Prostate gland (tissue), 2 donors: ENCODE measurements around the gene RAI14. TPM values are rescaled to one million over a fixed set of nuclear protein-coding genes. Genes with fewer than 3 reads are reported as not detected.

ENCODE experiments used
- DNase-seq: peaks from one replicate; pipeline ENCODE4 v3.0.0-alpha.2; 2019; ENCODE audit warnings: low spot score
- H3K27ac ChIP-seq, 2 donors: fragments of 200-600 bp; sonication (generic); 2 replicates each; pipeline ENCODE4 v1.5.1; 2017 to 2019
- H3K27me3 ChIP-seq: fragments of 200-600 bp; sonication (generic); replicated peaks from 2 replicates; pipeline ENCODE4 v1.5.1; 2019; ENCODE audit not compliant: insufficient read depth
- H3K36me3 ChIP-seq, 2 donors: fragments of 200-600 bp; sonication (generic); 1 replicate in 1 of 2; 2 replicates in 1 of 2; pipeline versions ENCODE4 v1.5.1 to v1.8.1; 2017 to 2019
- H3K4me1 ChIP-seq: fragments of 200-600 bp; sonication (generic); replicated peaks from 2 replicates; pipeline ENCODE4 v1.5.1; 2019
- H3K4me3 ChIP-seq, 2 donors: fragments of 200-600 bp; sonication (generic); 2 replicates each; pipeline ENCODE4 v1.5.1; 2017 to 2019
- H3K9me3 ChIP-seq: fragments of 200-600 bp; sonication (generic); 2 replicates; pipeline ENCODE4 v1.5.1; 2017
- POLR2A ChIP-seq: fragments of 450-650 bp; IDR thresholded peaks from one replicate; pipeline ENCODE4 v1.6.1; 2016; ENCODE audit warnings: antibody characterized with exemption, mild to moderate bottlenecking
- POLR2AphosphoS5 ChIP-seq: sonication (generic); formaldehyde crosslinking; IDR thresholded peaks from one replicate; pipeline ENCODE4 v1.6.1; 2017; ENCODE audit warnings: antibody characterized with exemption
- WGBS: methylation state at CpG from one replicate; pipeline ENCODE4 v1.1.5; 2018; 5-methylcytosine and 5-hydroxymethylcytosine counted together
- intact Hi-C: fragments of 100-400 bp; cut with DNase I; formaldehyde crosslinking; loops from one replicate; pipeline ENCODE4 v1.14.2; 2022
- total RNA-seq, 2 donors: library from RNA; depleted of rRNA; stranded (reverse); fragments of >200 nt; gene quantifications; one replicate each; pipeline ENCODE4 v1.1.0, GENCODE V29; 2016
- TF ChIP-seq, protein P1 (sequence below), 4 experiments: fragments of 200-600 bp in 2 of 4; fragments of 450-650 bp in 2 of 4; sonication (generic) in 2 of 4; IDR thresholded peaks; 1 replicate in 3 of 4; 2 replicates in 1 of 4; pipeline ENCODE4 v1.5.1; 2016 to 2019; ENCODE audit warnings: antibody characterized with exemption in 4 of 4, mild to moderate bottlenecking in 2 of 4, moderate library complexity in 2 of 4

RAI14 gene
- total RNA-seq, 2 donors from 2014 or later: 9.6 to 23.7 TPM

DNA sequence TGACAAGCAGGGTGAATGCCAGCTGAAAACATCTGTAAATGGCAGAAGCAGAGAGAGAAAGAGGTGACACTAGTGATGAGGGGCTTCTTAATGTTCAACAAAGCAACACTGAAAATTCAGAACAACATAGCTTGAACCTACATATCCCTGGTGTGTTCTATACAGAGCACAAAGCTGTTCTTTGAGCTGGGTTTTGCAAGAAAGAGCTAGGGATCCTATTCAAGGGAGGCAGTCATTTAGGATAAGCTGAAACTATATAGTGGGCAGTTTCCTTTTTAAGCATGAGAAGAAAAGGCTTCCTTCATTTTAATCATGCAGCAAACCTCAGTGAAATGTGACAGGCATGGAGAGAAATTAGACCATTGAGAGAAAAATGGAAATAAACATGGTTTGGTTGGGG, 45.6 kb upstream of the RAI14 start:
- H3K27ac ChIP-seq: no peak overlapping the region
- intact Hi-C loops: no loop called here
- no peaks in the 10 kb centered on the region for H3K27me3 ChIP-seq
- no peak for TF ChIP-seq POLR2AphosphoS5
- TF ChIP-seq, protein P1, sequence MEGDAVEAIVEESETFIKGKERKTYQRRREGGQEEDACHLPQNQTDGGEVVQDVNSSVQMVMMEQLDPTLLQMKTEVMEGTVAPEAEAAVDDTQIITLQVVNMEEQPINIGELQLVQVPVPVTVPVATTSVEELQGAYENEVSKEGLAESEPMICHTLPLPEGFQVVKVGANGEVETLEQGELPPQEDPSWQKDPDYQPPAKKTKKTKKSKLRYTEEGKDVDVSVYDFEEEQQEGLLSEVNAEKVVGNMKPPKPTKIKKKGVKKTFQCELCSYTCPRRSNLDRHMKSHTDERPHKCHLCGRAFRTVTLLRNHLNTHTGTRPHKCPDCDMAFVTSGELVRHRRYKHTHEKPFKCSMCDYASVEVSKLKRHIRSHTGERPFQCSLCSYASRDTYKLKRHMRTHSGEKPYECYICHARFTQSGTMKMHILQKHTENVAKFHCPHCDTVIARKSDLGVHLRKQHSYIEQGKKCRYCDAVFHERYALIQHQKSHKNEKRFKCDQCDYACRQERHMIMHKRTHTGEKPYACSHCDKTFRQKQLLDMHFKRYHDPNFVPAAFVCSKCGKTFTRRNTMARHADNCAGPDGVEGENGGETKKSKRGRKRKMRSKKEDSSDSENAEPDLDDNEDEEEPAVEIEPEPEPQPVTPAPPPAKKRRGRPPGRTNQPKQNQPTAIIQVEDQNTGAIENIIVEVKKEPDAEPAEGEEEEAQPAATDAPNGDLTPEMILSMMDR (IDR thresholded peaks at IDR 0.05): no peak
- TF ChIP-seq POLR2A: no peak
- no peaks in the 10 kb centered on the region for H3K9me3 ChIP-seq
- H3K4me1 ChIP-seq: no peaks in the 10 kb centered on the region
- no peak for DNase-seq
- H3K36me3 ChIP-seq: no peaks in the 10 kb centered on the region
- H3K4me3 ChIP-seq: no peak overlapping the region

DNA sequence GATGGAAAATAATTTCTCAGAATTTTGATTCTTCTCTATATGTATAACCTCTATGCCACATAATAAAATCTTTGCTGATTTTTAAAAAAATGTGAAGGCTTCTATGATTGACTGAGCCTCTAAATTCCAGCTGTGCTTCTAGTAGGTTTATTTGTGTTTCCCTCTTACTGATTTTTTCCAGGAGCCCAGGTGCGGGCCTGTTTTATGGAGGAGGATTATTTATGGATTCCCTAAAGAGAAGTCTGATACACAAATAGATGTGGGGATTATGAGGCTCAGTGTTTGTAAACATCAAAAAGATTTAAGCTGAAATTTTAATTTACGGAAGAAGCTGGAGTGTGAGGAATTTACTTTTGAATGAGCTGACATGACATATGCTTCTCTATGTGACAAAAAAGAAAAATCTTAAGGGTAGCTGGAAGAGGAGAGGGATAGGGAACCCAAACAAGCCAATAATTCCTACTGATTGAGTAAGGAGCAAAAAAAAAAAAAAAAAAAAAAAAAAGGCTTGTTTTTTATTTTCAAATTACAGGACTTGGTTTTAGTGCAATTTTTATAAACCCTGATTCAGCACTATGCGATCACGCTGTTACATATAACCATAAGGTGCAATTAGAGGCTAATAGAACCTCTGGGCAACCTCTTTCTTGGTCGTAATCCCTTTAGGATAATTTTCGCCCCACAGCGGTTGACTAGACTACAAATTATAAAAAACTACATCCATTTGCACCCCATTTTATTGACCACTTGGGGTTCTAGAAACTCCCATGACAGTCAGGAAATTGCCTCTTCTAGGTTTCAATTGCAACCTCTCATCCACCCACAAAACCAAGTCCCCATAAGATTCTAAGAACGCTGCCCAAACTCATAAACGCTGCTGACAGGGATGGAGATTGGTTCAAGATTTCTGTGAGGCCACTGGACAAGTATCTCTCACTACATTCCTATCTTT, 44.4 kb upstream of the RAI14 start:
- intact Hi-C loops: no loop called here
- TF ChIP-seq POLR2A (no peak), POLR2AphosphoS5 (no peak)
- TF ChIP-seq, protein P1 (IDR thresholded peaks at IDR 0.05): no peak
- Histone ChIP-seq H3K36me3 (no peaks in the 10 kb centered on the region), H3K9me3 (no peaks in the 10 kb centered on the region), H3K27me3 (no peaks in the 10 kb centered on the region), H3K4me1 (no peaks in the 10 kb centered on the region), H3K4me3 (no peak overlapping the region), H3K27ac (no peak overlapping the region)
- 93% methylated on average over 9 of the region's 9 CpGs for WGBS
- no peak for DNase-seq

DNA sequence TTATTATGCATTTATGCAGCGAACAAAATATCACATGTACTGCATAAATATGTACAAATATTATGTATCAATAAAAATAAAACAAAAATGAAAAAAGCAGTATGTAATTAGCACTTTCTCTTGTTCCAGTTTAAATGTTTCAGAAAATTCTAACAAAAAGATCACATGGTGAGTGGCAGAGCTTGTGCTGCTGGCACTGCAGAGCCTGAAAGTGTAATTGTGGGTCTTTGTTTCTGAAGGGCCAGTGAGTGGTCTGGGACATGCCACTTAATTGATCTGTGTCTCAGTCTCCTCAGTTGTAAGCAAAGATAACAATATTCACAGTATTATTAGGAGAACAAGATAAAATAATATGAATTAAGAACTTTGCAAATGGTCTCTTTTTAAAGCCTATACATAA, 39.5 kb upstream of the RAI14 start:
- no peak for DNase-seq
- intact Hi-C loops: no loop called here
- H3K36me3 ChIP-seq: no peaks in the 10 kb centered on the region
- TF ChIP-seq POLR2A (no peak), POLR2AphosphoS5 (no peak)
- TF ChIP-seq, protein P1 (IDR thresholded peaks at IDR 0.05): no peak
- no peaks in the 10 kb centered on the region for H3K4me1 ChIP-seq
- no peaks in the 10 kb centered on the region for H3K27me3 ChIP-seq
- no peak overlapping the region for H3K27ac ChIP-seq
- no peak overlapping the region for H3K4me3 ChIP-seq
- H3K9me3 ChIP-seq: no peaks in the 10 kb centered on the region
- 96% methylated on average over 1 of the region's 1 CpG for WGBS

DNA sequence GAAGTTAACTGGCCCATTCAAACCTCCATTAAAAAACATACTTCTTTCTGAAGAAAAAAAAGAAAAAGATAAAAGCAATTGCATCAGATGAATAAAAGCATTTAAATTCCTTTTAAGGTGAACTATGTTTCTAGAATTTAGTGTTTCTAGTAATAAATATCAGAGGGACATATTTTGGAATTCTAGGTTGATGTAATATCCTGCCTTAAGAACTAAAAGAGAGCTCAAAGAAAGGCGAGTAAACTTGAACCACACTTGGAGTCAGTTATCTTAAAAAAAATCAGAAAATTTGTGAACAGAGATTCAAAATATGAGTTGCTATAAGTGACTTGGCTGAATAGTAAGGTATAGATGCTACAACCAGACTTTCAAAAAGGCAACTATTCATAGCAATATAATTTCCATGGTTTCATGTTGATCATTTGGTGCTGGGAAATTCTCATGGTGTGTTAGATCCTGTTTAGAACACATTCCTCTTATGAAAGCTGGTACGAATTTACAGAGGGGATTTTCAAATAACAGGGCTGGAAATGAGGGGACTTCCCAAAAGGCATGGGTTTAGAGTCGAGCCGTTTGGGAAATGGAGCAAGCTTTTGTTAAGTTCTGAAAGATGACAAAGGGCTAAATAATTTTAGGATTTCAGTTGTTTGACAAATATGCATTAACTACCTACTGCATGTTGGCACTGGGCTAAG, 37.6 kb upstream of the RAI14 start:
- no peak for TF ChIP-seq POLR2AphosphoS5
- Histone ChIP-seq H3K4me3 (no peak overlapping the region), H3K27ac (no peak overlapping the region), H3K27me3 (no peaks in the 10 kb centered on the region), H3K36me3 (no peaks in the 10 kb centered on the region), H3K9me3 (no peaks in the 10 kb centered on the region), H3K4me1 (no peaks in the 10 kb centered on the region)
- 50% methylated on average over 4 of the region's 4 CpGs for whole genome bisulfite sequencing
- intact Hi-C loops: no loop called here
- no peak for DNase-seq

DNA sequence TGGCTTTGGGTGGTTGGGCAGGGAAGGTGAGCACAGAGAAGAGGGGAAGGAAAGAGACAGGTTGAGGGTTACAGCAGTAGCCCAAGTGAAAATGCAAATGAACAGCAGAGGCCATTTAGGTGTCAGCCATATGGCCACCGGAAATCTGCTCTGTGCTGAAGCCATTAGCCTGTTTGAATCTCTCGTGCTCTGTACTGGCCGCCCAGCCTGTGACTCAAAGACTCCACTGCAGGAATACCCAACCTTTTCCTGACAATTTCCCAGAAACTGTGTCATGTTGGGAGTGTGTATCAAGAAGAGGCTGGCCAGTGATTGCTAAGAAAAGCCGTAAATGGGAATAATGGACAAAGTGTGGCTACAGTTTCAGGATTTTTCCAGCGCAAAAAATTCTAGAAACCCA, 35.9 kb upstream of the RAI14 start:
- H3K27ac ChIP-seq: no peak overlapping the region
- H3K36me3 ChIP-seq: no peaks in the 10 kb centered on the region
- WGBS: 96% methylated on average over 5 of the region's 5 CpGs
- intact Hi-C loops: no loop called here
- no peaks in the 10 kb centered on the region for H3K9me3 ChIP-seq
- DNase-seq: no peak
- no peak overlapping the region for H3K4me3 ChIP-seq
- TF ChIP-seq POLR2A: no peak
- TF ChIP-seq, protein P1 (IDR thresholded peaks at IDR 0.05): no peak
- no peak for TF ChIP-seq POLR2AphosphoS5
- no peaks in the 10 kb centered on the region for H3K27me3 ChIP-seq
- H3K4me1 ChIP-seq: no peaks in the 10 kb centered on the region
